K562 (cell line): ENCODE results near the gene GPR85. TPM values are rescaled to one million over a fixed set of nuclear protein-coding genes. Genes with fewer than 3 reads are reported as not detected.

ENCODE experiments used
- BRCA1 ChIP-seq, 2 experiments: fragments of 450-650 bp in 1 of 2; sonication (generic) in 1 of 2; formaldehyde crosslinking in 1 of 2; IDR thresholded peaks; 2 replicates each; pipeline versions ENCODE4 v1.5.0 to v1.6.1; 2017 to 2020; ENCODE audit warnings: mild to moderate bottlenecking in 1 of 2, missing genetic modification reagents in 1 of 2
- CLOCK ChIP-seq: fragments of 250-450 bp; sonication (Bioruptor Pico); IDR thresholded peaks from 2 replicates; pipeline ENCODE4 v1.4.0; 2020; ENCODE audit warnings: mild to moderate bottlenecking, moderate library complexity, borderline replicate concordance
- GTF2F1 ChIP-seq: IDR thresholded peaks from 2 replicates; pipeline ENCODE4 v1.6.1; 2011; ENCODE audit warnings: low read depth, low read length, improper control_type of control experiment
- HDAC2 ChIP-seq: fragments of 450-650 bp; IDR thresholded peaks from 2 replicates; pipeline ENCODE4 v1.6.1; 2016; ENCODE audit warnings: mild to moderate bottlenecking
- KAT8 ChIP-seq: fragments of 450-650 bp; IDR thresholded peaks from 2 replicates; pipeline ENCODE4 v1.6.1; 2016; ENCODE audit warnings: low read depth, mild to moderate bottlenecking
- MTF1 ChIP-seq: fragments of 250-450 bp; sonication (Bioruptor Pico); IDR thresholded peaks from 2 replicates; pipeline ENCODE4 v1.9.0; 2021; ENCODE audit warnings: moderate library complexity, mild to moderate bottlenecking, inconsistent platforms, borderline replicate concordance
- NELFE ChIP-seq: IDR thresholded peaks from 2 replicates; pipeline ENCODE4 v1.6.1; 2011; ENCODE audit warnings: mild to moderate bottlenecking; ENCODE audit not compliant: insufficient read depth, insufficient read length
- POLR3G ChIP-seq: IDR thresholded peaks from 2 replicates; pipeline ENCODE4 v1.6.1; 2011; ENCODE audit not compliant: insufficient read length, insufficient replicate concordance; ENCODE audit errors: extremely low read depth
- SIX5 ChIP-seq, 2 experiments: IDR thresholded peaks; 2 replicates each; pipeline ENCODE4 v1.6.1; 2011; ENCODE audit warnings: low read length in 2 of 2, borderline replicate concordance in 1 of 2, low read depth in 1 of 2, mild to moderate bottlenecking in 1 of 2, moderate library complexity in 1 of 2; ENCODE audit not compliant: insufficient read depth in 1 of 2
- STAT6 ChIP-seq: sonication (generic); formaldehyde crosslinking; IDR thresholded peaks from 2 replicates; pipeline ENCODE4 v1.8.1; 2023; ENCODE audit warnings: mild to moderate bottlenecking, missing genetic modification reagents
- YBX1 ChIP-seq: fragments of 450-650 bp; IDR thresholded peaks from 2 replicates; pipeline ENCODE4 v1.7.1; 2016; ENCODE audit warnings: mild to moderate bottlenecking
- ZBTB11 ChIP-seq, 3 experiments: fragments of 200-800 bp in 1 of 3; fragments of 250-450 bp in 1 of 3; fragments of 450-650 bp in 1 of 3; sonication (Bioruptor Pico) in 1 of 3; sonication (Bioruptor generic) in 1 of 3; formaldehyde crosslinking in 1 of 3; IDR thresholded peaks; 2 replicates each; pipeline versions ENCODE4 v1.6.1 to v1.8.0; 2016 to 2022; ENCODE audit warnings: mild to moderate bottlenecking in 2 of 3, missing genetic modification characterization in 2 of 3, missing compliant biosample characterization in 1 of 3, moderate library complexity in 1 of 3
- ZNF347 ChIP-seq: fragments of 450-650 bp; formaldehyde crosslinking; IDR thresholded peaks from 2 replicates; pipeline ENCODE4 v1.4.0; 2020; ENCODE audit warnings: low read depth, mild to moderate bottlenecking, moderate library complexity
- ZNF644 ChIP-seq: fragments of 200-800 bp; sonication (Bioruptor generic); IDR thresholded peaks from 2 replicates; pipeline ENCODE4 v1.6.1; 2016; ENCODE audit warnings: low read depth, missing genetic modification characterization, missing compliant biosample characterization
- ZNF76 ChIP-seq: fragments of 250-450 bp; sonication (Bioruptor Pico); IDR thresholded peaks from 2 replicates; pipeline ENCODE4 v1.4.0; 2020; ENCODE audit warnings: mild to moderate bottlenecking, moderate library complexity, borderline replicate concordance
- ZSCAN29 ChIP-seq: fragments of 450-650 bp; IDR thresholded peaks from 2 replicates; pipeline ENCODE4 v1.6.1; 2017
- polyA plus RNA-seq, 8 experiments: library from polyadenylated mRNA; depleted of rRNA in 4 of 8; stranded (reverse) in 5 of 8; unstranded in 3 of 8; fragments of >200 nt; fragmentation: Nextera tagmentation in 2 of 8; fragmentation: Illumina TruSeq in 1 of 8; extraction: Ambion mirVana in 2 of 8; extraction: Trizol in 1 of 8; gene quantifications; 2 replicates each; pipeline versions ENCODE4 v1.2.1 to v1.2.3, GENCODE V29; 2011 to 2014; ENCODE audit warnings: inconsistent platforms in 1 of 8, missing spikeins in 1 of 8
- total RNA-seq, 7 experiments: library from RNA; depleted of rRNA in 6 of 7; stranded (reverse); fragments of >200 nt in 6 of 7; fragmentation: Illumina TruSeq in 2 of 7; extraction: Trizol in 2 of 7; gene quantifications; 2 replicates each; pipeline versions ENCODE4 v1.2.1 to v1.2.3, GENCODE V29; 2011 to 2021; ENCODE audit warnings: low replicate concordance in 1 of 7

GPR85 gene
- total and polyA plus RNA-seq, 9 of the 15 experiments (the other 6 are each of a cell fraction or from before 2014, with no cell fraction given), result 2.9 to 18.2 (median 4.0) TPM

GRCh38 chr7:113085781-113086390, 741 bp downstream of the GPR85 start (continued):
- TF ChIP-seq ZBTB11 (CRISPR knock-in tag; IDR thresholded peaks at IDR 0.05), result no peak
- no peak for TF ChIP-seq ZNF76
- TF ChIP-seq HDAC2, result no peak
- no peak for TF ChIP-seq KAT8
- no peak for TF ChIP-seq MTF1 (CRISPR knock-in tag)
- no peak for TF ChIP-seq ZNF347
- TF ChIP-seq BRCA1 (IDR thresholded peaks at IDR 0.05), result no peak
- no peak for TF ChIP-seq BRCA1 (CRISPR knock-in tag; IDR thresholded peaks at IDR 0.05)
- no peak for TF ChIP-seq POLR3G
- no peak for TF ChIP-seq ZSCAN29
- TF ChIP-seq STAT6 (CRISPR knock-in tag), result no peak
- no peak for TF ChIP-seq SIX5 (IDR thresholded peaks at IDR 0.05; ENCODE audit: borderline replicate concordance in 1 of 2, insufficient read depth in 1 of 2, low read depth in 1 of 2, low read length in 2 of 2)
- TF ChIP-seq YBX1, result no peak
- no peak for TF ChIP-seq CLOCK
- no peak for TF ChIP-seq NELFE
- no peak for TF ChIP-seq ZNF644 (tag)
- no peak for TF ChIP-seq GTF2F1
